ENCODE measurements around the gene FSIP1. TPM values are rescaled to one million over a fixed set of nuclear protein-coding genes. Genes with fewer than 3 reads are reported as not detected.

FSIP1 gene
- total RNA-seq, 2 donors from 2014 or later, result 4.1 to 5.3 TPM

- H3K4me3 ChIP-seq, result no peak overlapping the region
- intact Hi-C loops (cut with DNase I), result no loop called here
- no peaks in the 10 kb centered on the region for H3K4me1 ChIP-seq
- peak overlapping the region in 1 of 2 donors; percentile 9 for H3K9ac ChIP-seq (ENCODE audit: low read depth in 2 of 2, low read length in 2 of 2)
- no peaks in the 10 kb centered on the region for H3K9me3 ChIP-seq
- no peak for TF ChIP-seq CTCF (IDR thresholded peaks at IDR 0.05)
- no peaks in the 10 kb centered on the region for H3K27me3 ChIP-seq
- DNase-seq, result peak; percentile 35
- H3K36me3 ChIP-seq, result no peaks in the 10 kb centered on the region
- H3K27ac ChIP-seq, result no peak overlapping the region
These were observed 47.4 kb downstream of the FSIP1 start for GRCh38 chr15:39735120-39735717.

- TF ChIP-seq CTCF (IDR thresholded peaks at IDR 0.05), result no peak
- H3K27ac ChIP-seq, result no peak overlapping the region
- H3K27me3 ChIP-seq, result no peaks in the 10 kb centered on the region
- no peak overlapping the region for H3K9ac ChIP-seq (ENCODE audit: low read depth in 2 of 2, low read length in 2 of 2)
- no peaks in the 10 kb centered on the region for H3K4me1 ChIP-seq
- DNase-seq, result no peak
- H3K4me3 ChIP-seq, result no peak overlapping the region
- no peaks in the 10 kb centered on the region for H3K9me3 ChIP-seq
- intact Hi-C loops (cut with DNase I), result no loop called here
- no peaks in the 10 kb centered on the region for H3K36me3 ChIP-seq
These were observed 51.4 kb downstream of the FSIP1 start for GRCh38 chr15:39731266-39731665.

DNA sequence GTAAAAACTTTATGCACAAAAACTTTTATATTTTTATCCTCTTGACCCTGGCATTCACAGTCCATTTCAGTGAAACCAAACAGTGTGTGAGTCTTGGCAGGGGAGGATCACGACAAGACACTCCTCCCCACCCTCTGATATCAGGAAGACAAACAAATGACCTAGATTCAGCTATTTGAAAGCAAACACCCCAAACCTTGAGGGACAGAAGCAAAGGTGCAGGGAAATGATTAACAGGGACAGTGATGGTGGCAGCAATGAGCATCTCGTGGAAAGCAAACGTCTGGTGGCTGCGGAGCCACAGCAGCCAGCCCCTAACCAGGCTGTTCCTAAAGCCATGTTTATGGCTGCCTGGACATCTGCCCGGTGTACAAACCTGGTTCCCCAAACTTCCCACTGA, 52.1 kb downstream of the FSIP1 start:
- Histone ChIP-seq H3K9ac (ENCODE audit: low read depth in 2 of 2, low read length in 2 of 2) (no peak overlapping the region), H3K36me3 (no peaks in the 10 kb centered on the region), H3K4me1 (no peaks in the 10 kb centered on the region), H3K4me3 (no peak overlapping the region), H3K27ac (no peak overlapping the region), H3K27me3 (no peaks in the 10 kb centered on the region), H3K9me3 (no peaks in the 10 kb centered on the region)
- no peak for TF ChIP-seq CTCF (IDR thresholded peaks at IDR 0.05)
- intact Hi-C loops (cut with DNase I), result no loop called here
- peak; percentile 32 for DNase-seq

DNA sequence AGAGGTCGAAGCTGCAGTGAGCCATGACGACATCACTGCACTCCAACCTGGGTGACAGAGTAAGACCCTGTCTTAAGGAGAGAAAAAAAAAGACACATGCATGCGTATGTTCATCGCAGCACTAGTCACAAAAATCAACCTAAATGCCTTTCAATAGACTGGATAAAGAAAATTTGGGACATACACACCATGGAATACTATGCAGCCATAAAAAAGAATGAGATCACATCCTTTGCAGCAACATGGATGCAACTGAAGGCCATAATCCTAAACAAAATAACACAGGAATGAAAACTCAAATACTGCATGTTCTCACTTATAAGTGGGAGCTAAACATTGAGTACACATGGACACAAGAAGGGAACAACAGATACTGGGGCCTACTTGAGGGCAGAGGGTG, 53.1 kb downstream of the FSIP1 start:
- H3K9ac ChIP-seq (ENCODE audit: low read depth in 2 of 2, low read length in 2 of 2), result no peak overlapping the region
- intact Hi-C loops (cut with DNase I), result no loop called here
- H3K4me1 ChIP-seq, result no peaks in the 10 kb centered on the region
- no peak for TF ChIP-seq CTCF (IDR thresholded peaks at IDR 0.05)
- no peaks in the 10 kb centered on the region for H3K27me3 ChIP-seq
- H3K9me3 ChIP-seq, result no peaks in the 10 kb centered on the region
- H3K4me3 ChIP-seq, result no peak overlapping the region
- H3K36me3 ChIP-seq, result no peaks in the 10 kb centered on the region
- no peak overlapping the region for H3K27ac ChIP-seq
- no peak for DNase-seq

- DNase-seq, result no peak
- Histone ChIP-seq H3K9ac (ENCODE audit: low read depth in 2 of 2, low read length in 2 of 2) (no peak overlapping the region), H3K27me3 (no peaks in the 10 kb centered on the region), H3K36me3 (no peaks in the 10 kb centered on the region), H3K9me3 (no peaks in the 10 kb centered on the region), H3K4me1 (no peaks in the 10 kb centered on the region), H3K27ac (no peak overlapping the region), H3K4me3 (no peak overlapping the region)
- no peak for TF ChIP-seq CTCF (IDR thresholded peaks at IDR 0.05)
- intact Hi-C loops (cut with DNase I), result no loop called here
These were observed 53.8 kb downstream of the FSIP1 start for GRCh38 chr15:39728845-39729244.

All from colonic mucosa (tissue), 4 donors.